GM10266 (cell line): Measurements from ENCODE around the gene SLC16A10.

Experiments used
- DNase-seq: peaks from one replicate; pipeline ENCODE4 v3.0.0; 2012; ENCODE audit errors: extremely low spot score
- TF ChIP-seq, protein P1 (sequence below): IDR thresholded peaks from 2 replicates; pipeline ENCODE4 v1.5.1; 2012; ENCODE audit warnings: mild to moderate bottlenecking, low read depth; ENCODE audit not compliant: control insufficient read depth, insufficient read depth; ENCODE audit errors: missing control alignments

Gene SLC16A10

DNA sequence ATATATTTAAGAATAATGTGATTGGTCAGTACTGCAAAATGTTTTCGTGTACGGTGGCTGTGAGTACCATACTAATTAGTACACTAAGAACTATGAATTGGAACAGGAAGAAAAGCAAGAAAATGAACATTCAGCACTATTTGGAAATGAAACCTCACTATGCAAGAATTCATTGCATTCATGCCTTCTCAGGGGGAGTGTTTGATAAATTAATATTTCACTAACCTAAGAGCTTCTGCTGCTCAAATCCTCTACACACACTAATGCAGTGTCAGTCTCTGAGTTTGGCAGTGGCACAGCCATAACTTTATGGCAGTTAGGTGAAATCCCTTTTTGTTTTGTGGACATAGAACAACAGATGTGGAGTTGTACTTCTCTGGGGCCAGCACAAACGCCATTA, 60.1 kb downstream of the SLC16A10 start:
- DNase-seq, result no peak
- TF ChIP-seq, protein P1, sequence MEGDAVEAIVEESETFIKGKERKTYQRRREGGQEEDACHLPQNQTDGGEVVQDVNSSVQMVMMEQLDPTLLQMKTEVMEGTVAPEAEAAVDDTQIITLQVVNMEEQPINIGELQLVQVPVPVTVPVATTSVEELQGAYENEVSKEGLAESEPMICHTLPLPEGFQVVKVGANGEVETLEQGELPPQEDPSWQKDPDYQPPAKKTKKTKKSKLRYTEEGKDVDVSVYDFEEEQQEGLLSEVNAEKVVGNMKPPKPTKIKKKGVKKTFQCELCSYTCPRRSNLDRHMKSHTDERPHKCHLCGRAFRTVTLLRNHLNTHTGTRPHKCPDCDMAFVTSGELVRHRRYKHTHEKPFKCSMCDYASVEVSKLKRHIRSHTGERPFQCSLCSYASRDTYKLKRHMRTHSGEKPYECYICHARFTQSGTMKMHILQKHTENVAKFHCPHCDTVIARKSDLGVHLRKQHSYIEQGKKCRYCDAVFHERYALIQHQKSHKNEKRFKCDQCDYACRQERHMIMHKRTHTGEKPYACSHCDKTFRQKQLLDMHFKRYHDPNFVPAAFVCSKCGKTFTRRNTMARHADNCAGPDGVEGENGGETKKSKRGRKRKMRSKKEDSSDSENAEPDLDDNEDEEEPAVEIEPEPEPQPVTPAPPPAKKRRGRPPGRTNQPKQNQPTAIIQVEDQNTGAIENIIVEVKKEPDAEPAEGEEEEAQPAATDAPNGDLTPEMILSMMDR, result no peak

GRCh38 chr6:111148110-111148509, 60.8 kb downstream of the SLC16A10 start:
- TF ChIP-seq, protein P1, result no peak

GRCh38 chr6:111150577-111150976, 63.3 kb downstream of the SLC16A10 start:
- TF ChIP-seq, protein P1, result no peak
- no peak for DNase-seq

More at GRCh38 chr6:111148110-111148509, 60.8 kb downstream of the SLC16A10 start:
- no peak for DNase-seq

DNA sequence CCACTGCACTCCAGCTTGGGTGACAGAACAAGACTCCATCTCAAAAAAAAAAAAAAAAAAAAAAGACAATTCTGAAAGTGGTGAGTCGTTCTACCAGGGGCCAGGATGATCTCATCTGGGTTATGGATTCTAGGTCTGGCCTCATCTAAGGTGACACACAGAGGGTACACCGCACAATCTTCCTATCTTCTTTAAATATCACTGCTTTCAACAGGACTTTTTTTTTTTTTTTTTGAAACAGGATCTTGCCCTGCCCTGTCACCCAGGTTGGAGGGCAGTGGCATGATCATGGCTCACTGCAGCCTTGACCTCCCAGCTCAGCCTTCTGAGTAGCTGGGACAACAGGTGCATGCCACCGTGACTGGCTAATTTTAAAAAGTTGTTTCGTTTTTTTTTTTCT, 67.7 kb downstream of the SLC16A10 start:
- no peak for DNase-seq
- TF ChIP-seq, protein P1, result no peak

- DNase-seq, result no peak
Observed at GRCh38 chr6:111157412-111157811, 70.1 kb downstream of the SLC16A10 start.

DNA sequence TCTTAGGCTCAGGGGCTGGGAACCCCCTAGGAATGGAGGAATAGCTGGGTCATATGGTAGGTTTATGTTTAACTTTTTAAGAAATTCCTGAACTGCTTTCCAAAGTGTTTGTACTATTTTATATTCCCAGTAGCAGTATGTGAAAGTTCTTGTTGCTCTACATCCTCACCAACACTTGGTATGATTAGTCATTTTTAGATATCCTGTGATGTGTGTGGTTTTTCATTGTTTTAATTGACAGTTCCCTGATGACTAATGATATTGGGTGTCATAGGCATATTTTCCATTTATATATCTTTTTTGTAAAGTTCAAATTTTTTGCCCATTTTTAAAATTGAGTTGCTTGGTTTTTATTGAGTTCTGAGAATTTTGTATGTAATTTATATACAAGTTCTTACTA, 72.3 kb downstream of the SLC16A10 start:
- TF ChIP-seq, protein P1, result no peak
- no peak for DNase-seq

More at GRCh38 chr6:111157412-111157811, 70.1 kb downstream of the SLC16A10 start:
- TF ChIP-seq, protein P1, result no peak

GRCh38 chr6:111161650-111162049, 74.3 kb downstream of the SLC16A10 start:
- no peak for DNase-seq
- TF ChIP-seq, protein P1, result no peak
